ENCODE measurements around the gene TACC2. TPM values are rescaled to one million over a fixed set of nuclear protein-coding genes. Genes with fewer than 3 reads are reported as not detected.

TACC2 gene
- total RNA-seq, 1 donor from 2014 or later = 400 TPM

DNA sequence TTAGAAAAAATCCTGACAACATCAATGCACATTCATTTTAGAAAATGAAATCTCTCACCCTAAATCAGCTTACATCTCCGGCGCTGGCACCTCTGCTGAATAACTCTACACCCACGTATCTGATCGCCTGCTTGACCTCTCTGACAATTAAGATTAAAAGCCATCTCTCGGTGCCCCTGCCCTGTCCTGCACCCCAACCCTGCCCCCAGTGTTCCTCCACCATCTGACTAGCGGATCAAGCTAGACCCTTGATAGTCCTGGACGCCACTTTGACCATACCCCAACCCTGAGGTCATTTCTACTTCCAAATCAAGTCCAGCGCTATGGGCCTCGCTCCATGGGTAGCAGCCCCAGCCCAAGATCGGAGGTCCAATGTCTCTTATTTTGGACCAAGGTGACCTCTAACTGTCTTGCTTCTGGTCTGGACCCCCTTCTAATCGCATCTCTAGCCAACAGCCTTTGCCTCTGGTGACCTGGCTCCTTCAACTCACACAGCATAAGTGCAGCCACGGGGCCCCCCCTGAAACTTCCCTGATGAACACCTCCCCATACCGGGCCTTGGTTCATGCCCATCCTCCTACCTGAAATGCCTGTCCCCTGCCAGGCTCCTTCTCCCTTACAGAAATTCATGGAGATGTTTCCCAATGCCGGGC is 310.6 kb downstream of the TACC2 start:
- H3K4me3 ChIP-seq = no peak overlapping the region
- H3K4me1 ChIP-seq = peaks cover 8% of the 10 kb centered on the region
- intact Hi-C loops (cut with micrococcal nuclease) = loop anchor here (2.0 to 5.0 kb wide), 3 partner anchors 43 to 268 kb away; no protein-coding TSS in a partner anchor
- no peaks in the 10 kb centered on the region for H3K9me3 ChIP-seq (replicated peaks)
- no peak for DNase-seq
- H3K36me3 ChIP-seq = no peaks in the 10 kb centered on the region
- no peaks in the 10 kb centered on the region for H3K27me3 ChIP-seq (ENCODE audit: low read depth)
- TF ChIP-seq, protein P1, sequence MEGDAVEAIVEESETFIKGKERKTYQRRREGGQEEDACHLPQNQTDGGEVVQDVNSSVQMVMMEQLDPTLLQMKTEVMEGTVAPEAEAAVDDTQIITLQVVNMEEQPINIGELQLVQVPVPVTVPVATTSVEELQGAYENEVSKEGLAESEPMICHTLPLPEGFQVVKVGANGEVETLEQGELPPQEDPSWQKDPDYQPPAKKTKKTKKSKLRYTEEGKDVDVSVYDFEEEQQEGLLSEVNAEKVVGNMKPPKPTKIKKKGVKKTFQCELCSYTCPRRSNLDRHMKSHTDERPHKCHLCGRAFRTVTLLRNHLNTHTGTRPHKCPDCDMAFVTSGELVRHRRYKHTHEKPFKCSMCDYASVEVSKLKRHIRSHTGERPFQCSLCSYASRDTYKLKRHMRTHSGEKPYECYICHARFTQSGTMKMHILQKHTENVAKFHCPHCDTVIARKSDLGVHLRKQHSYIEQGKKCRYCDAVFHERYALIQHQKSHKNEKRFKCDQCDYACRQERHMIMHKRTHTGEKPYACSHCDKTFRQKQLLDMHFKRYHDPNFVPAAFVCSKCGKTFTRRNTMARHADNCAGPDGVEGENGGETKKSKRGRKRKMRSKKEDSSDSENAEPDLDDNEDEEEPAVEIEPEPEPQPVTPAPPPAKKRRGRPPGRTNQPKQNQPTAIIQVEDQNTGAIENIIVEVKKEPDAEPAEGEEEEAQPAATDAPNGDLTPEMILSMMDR (IDR thresholded peaks at IDR 0.05; ENCODE audit: borderline replicate concordance) = no peak
- no peak overlapping the region for H3K27ac ChIP-seq (replicated peaks)

DNA sequence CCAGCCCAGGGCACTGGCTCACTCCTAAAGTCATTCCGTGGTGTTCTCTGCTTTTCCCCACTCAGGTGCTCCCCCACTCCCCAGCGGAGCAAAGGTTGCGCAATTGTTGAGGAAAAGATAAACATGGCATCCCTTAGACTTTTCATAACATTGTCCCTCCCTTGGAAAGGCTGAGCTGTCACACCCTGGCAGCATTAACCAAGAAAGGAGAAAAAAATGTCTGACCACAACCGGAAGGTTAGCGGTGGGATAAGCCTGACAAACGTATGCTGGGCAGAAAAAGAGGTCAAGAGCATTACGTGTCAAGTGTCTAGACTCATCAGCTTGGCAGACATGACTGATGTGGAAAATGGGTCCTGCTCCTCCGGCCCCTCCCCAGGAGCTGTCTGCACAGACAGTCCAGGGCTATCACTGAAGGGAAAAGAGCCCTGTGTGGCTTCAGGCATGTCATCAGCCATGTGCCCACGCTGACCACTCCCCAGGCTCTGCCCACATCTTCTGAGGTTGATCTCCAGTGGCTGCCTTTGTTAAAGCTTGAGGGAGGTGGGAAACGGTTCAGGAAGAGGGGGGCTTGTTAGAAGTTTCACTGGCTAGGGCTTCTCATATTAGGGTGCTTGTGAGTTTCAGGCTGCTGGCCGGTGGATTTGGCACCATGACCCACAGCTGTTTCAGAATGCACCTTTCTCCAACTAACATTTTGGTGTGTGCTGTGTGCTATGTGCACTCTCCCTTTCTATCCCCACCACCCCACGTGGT is 312.3 kb downstream of the TACC2 start:
- DNase-seq = no peak
- peaks cover 8% of the 10 kb centered on the region for H3K4me1 ChIP-seq
- H3K27me3 ChIP-seq (ENCODE audit: low read depth) = no peaks in the 10 kb centered on the region
- H3K27ac ChIP-seq (replicated peaks) = no peak overlapping the region
- no peaks in the 10 kb centered on the region for H3K36me3 ChIP-seq
- H3K9me3 ChIP-seq (replicated peaks) = peaks cover 10% of the 10 kb centered on the region
- intact Hi-C loops (cut with micrococcal nuclease) = no loop called here
- no peak overlapping the region for H3K4me3 ChIP-seq
- TF ChIP-seq, protein P1 (IDR thresholded peaks at IDR 0.05; ENCODE audit: borderline replicate concordance) = no peak

DNA sequence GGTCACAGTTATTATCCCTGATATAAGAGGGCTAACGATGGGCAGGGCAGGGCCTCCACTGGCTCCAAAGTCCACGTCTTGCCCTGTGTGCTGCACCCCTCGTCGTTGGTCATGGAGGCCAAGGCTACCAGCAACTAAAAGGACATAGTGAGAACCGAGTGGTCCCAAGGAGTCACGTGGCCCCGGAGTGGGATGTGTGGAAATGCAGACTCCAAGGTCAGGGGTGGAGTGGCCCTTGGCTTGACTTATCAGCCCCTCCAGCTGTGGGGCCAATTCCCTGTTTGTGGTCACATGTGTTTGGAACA is 312.8 kb downstream of the TACC2 start:
- intact Hi-C loops (cut with micrococcal nuclease) = no loop called here
- no peak overlapping the region for H3K4me3 ChIP-seq
- no peak overlapping the region for H3K27ac ChIP-seq (replicated peaks)

DNA sequence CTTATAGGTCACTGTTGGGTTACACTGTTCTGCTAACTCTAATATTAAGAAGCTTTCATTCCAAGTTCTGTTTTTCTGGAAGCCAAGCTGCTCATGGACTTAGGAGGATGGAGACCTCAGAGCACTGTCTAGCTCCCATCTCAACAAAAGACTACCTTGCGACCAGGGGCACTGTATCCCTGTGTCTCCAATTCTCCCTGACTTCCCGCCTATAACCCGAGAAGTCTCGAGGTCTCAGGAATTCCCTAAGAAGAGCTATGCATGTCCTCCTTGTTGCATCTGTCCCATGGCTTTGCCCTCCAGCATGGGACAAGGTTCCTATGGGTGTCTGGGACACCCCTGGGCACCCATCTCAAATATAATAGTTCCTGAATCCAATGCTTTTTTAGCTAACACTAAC is 313.4 kb downstream of the TACC2 start:
- H3K9me3 ChIP-seq (replicated peaks) = peaks cover 10% of the 10 kb centered on the region
- peaks cover 16% of the 10 kb centered on the region for H3K4me1 ChIP-seq
- no peak for DNase-seq
- H3K27ac ChIP-seq (replicated peaks) = no peak overlapping the region
- H3K4me3 ChIP-seq = no peak overlapping the region
- no peaks in the 10 kb centered on the region for H3K27me3 ChIP-seq (ENCODE audit: low read depth)
- TF ChIP-seq, protein P1 (IDR thresholded peaks at IDR 0.05; ENCODE audit: borderline replicate concordance) = no peak
- H3K36me3 ChIP-seq = no peaks in the 10 kb centered on the region
- intact Hi-C loops (cut with micrococcal nuclease) = no loop called here

More for the DNA sequence above, 312.8 kb downstream of the TACC2 start:
- no peak for DNase-seq
- Histone ChIP-seq H3K36me3 (no peaks in the 10 kb centered on the region), H3K9me3 (replicated peaks) (peaks cover 10% of the 10 kb centered on the region), H3K4me1 (peaks cover 10% of the 10 kb centered on the region), H3K27me3 (ENCODE audit: low read depth) (no peaks in the 10 kb centered on the region)
- TF ChIP-seq, protein P1 (IDR thresholded peaks at IDR 0.05; ENCODE audit: borderline replicate concordance) = no peak

DNA sequence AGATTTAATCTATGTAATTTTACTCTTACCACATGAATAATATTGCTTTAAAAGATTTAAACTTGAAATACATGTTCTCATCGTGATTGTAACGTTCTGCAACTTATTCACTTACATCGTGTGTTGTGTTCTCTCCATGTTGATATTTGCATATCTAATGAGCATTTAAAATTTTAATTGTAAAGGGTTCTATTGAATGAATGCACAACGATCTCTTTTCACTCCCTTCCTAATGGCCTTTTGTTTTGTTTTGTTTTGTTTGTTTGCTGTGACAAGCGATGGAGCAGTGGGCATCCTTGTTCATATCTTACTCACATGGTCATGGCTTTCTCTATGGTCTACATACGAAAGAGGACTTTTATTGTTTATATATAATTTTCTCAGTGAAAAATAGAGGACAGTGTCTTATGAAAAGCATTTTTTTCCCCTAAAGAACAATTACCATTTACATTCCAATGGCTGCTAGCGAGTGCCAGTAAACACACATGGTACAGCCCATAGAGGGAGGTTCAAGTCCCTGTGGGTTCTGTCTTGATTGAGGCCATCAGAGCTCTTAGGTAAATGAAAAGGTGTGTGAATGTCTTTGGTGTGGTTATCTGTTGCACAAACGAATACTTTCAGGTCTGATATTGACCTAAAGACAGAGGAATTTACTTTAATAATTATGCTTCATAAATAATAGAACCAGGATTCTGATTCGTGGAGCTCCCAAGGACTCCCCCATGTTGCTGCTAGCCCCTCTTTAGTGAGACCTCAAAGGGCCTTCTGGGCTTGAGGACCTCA is 314.5 kb downstream of the TACC2 start:
- peaks cover 26% of the 10 kb centered on the region for H3K4me1 ChIP-seq
- TF ChIP-seq, protein P1 (IDR thresholded peaks at IDR 0.05; ENCODE audit: borderline replicate concordance) = no peak
- no peaks in the 10 kb centered on the region for H3K27me3 ChIP-seq (ENCODE audit: low read depth)
- H3K36me3 ChIP-seq = no peaks in the 10 kb centered on the region
- H3K9me3 ChIP-seq (replicated peaks) = peaks cover 10% of the 10 kb centered on the region
- no peak overlapping the region for H3K27ac ChIP-seq (replicated peaks)
- intact Hi-C loops (cut with micrococcal nuclease) = no loop called here
- no peak for DNase-seq
- no peak overlapping the region for H3K4me3 ChIP-seq

Other genes with a start within 250 kb of the TACC2 start
- gene ATE1, start 61.1 kb upstream of the TACC2 start, total RNA-seq = 34.4 TPM
- gene NSMCE4A, start 13.9 kb upstream of the TACC2 start, total RNA-seq = 24.1 TPM